DOHH2 (cell line): Measurements from ENCODE around the gene SAMD4A.

Experiments used
- EZH2phosphoT487 ChIP-seq: fragments of 200-600 bp; sonication (generic); IDR thresholded peaks from 2 replicates; pipeline ENCODE4 v1.6.1; 2017; ENCODE audit warnings: borderline replicate concordance, mild to moderate bottlenecking, antibody characterized with exemption, low read length, moderate library complexity, mixed read lengths
- TF ChIP-seq, protein P1 (sequence below): fragments of 200-600 bp; sonication (generic); IDR thresholded peaks from one replicate; pipeline ENCODE4 v1.5.1; 2014; ENCODE audit warnings: antibody characterized with exemption, mild to moderate bottlenecking, low read depth, low read length; ENCODE audit not compliant: poor library complexity, severe bottlenecking

- TF ChIP-seq, protein P1, sequence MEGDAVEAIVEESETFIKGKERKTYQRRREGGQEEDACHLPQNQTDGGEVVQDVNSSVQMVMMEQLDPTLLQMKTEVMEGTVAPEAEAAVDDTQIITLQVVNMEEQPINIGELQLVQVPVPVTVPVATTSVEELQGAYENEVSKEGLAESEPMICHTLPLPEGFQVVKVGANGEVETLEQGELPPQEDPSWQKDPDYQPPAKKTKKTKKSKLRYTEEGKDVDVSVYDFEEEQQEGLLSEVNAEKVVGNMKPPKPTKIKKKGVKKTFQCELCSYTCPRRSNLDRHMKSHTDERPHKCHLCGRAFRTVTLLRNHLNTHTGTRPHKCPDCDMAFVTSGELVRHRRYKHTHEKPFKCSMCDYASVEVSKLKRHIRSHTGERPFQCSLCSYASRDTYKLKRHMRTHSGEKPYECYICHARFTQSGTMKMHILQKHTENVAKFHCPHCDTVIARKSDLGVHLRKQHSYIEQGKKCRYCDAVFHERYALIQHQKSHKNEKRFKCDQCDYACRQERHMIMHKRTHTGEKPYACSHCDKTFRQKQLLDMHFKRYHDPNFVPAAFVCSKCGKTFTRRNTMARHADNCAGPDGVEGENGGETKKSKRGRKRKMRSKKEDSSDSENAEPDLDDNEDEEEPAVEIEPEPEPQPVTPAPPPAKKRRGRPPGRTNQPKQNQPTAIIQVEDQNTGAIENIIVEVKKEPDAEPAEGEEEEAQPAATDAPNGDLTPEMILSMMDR, result no peak
- TF ChIP-seq EZH2phosphoT487, result no peak
These were observed 120.2 kb downstream of the SAMD4A start for GRCh38 chr14:54686871-54687749.
